Stimulated activated memory B cell treated with anti-CD40 and anti-IgM and Interleukin-4, amounts not matched to agents 10 μg/mL and 1 μg/mL and 100 μg/mL, for 72 hours (primary cell): Measurements from ENCODE around the gene MSMP.

ENCODE experiments used
- ATAC-seq: fragments of 150-1000 bp; cut with Tn5 transposase; 2 replicates; pipeline ENCODE4 v1.10.0; 2021
- H3K27ac Mint-ChIP-seq: one replicate; pipeline ENCODE4 v1.8.0; 2022; ENCODE audit warnings: mild to moderate bottlenecking, mixed read lengths
- H3K27me3 Mint-ChIP-seq: one replicate; pipeline ENCODE4 v1.8.0; 2022; ENCODE audit warnings: mixed read lengths
- H3K36me3 Mint-ChIP-seq: one replicate; pipeline ENCODE4 v1.8.0; 2022; ENCODE audit warnings: mixed read lengths
- H3K4me1 Mint-ChIP-seq: one replicate; pipeline ENCODE4 v1.8.0; 2022; ENCODE audit warnings: mixed read lengths
- H3K4me3 Mint-ChIP-seq: one replicate; pipeline ENCODE4 v1.8.0; 2022; ENCODE audit warnings: mild to moderate bottlenecking, moderate library complexity, mixed read lengths
- H3K9me3 Mint-ChIP-seq: one replicate; pipeline ENCODE4 v1.8.0; 2022; ENCODE audit warnings: mixed read lengths

The MSMP gene

GRCh38 chr9:35783418-35783817 is 29.3 kb upstream of the MSMP start:
- Mint-ChIP-seq H3K27me3 (no peaks in the 10 kb centered on the region), H3K9me3 (no peaks in the 10 kb centered on the region), H3K27ac (no peak overlapping the region), H3K4me1 (peaks cover 6% of the 10 kb centered on the region), H3K4me3 (no peak overlapping the region), H3K36me3 (peaks cover 35% of the 10 kb centered on the region)
- ATAC-seq = no peak

DNA sequence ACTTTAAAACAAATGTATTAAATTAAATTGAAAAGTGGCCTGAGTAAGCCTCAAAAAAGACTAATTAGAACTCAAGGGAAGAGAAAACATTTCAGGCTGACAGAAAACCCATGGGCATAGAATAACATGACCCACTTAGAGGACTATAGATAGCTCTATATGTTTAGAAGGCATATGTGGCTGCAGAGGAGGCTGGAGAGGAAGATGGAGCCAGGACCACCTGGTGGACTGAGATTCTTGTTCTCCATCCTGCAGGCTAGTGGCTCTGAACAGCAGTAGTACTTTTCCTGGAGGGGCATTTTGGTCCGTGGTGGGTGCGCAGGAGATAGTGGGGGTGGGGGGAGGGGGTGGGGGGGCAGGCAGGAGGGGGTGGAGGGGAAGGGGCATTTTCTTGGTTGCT is 27.0 kb upstream of the MSMP start:
- Mint-ChIP-seq H3K4me1 (peaks cover 10% of the 10 kb centered on the region), H3K27me3 (no peaks in the 10 kb centered on the region), H3K4me3 (no peak overlapping the region), H3K36me3 (peaks cover 29% of the 10 kb centered on the region), H3K27ac (no peak overlapping the region), H3K9me3 (no peaks in the 10 kb centered on the region)
- ATAC-seq = no peak

DNA sequence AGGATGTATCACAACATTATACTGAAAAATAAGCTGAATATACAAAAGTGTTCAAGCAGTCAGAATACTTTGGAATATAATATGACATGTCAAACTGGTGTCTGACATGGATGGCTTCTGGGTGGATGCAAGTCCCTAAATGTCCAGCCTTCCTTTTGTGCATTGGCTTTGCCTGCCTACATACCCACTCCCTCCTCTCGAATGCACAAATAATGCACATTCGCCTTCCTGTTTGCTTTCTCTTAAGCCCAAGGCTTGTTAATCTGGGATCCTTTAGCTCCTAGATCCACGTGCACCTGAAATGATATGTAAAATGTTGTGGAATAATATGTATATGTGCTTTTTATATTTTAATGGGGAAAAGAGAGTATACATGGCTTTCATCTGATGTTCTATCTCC is 24.4 kb upstream of the MSMP start:
- Mint-ChIP-seq H3K36me3 (peaks cover 13% of the 10 kb centered on the region), H3K27ac (no peak overlapping the region), H3K4me3 (no peak overlapping the region)

DNA sequence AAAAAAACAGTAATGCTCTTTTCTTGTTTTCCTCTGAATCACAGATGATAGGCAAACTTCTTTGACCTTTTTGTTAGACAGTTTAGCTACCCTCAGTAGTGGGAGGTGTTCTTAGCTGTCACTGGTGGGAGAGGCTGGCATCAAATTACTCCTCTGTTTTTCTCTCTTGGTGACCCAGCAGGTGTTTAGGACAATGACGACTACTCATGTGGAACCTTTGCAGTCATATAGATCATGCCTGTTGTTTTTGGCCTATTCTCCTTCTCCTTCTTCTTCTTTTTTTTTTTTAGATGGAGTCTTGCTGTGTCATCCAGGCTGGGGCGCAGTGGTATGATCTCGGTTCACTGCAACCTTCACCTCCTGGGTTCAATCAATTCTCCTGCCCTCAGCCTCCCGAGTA is 21.9 kb upstream of the MSMP start:
- H3K27me3 Mint-ChIP-seq = no peaks in the 10 kb centered on the region
- H3K27ac Mint-ChIP-seq = peak overlapping the region; percentile 81
- peaks cover 21% of the 10 kb centered on the region for H3K4me1 Mint-ChIP-seq
- H3K4me3 Mint-ChIP-seq = no peak overlapping the region
- ATAC-seq = peak; percentile 95
- no peaks in the 10 kb centered on the region for H3K9me3 Mint-ChIP-seq
- peaks cover 8% of the 10 kb centered on the region for H3K36me3 Mint-ChIP-seq

More for the DNA sequence above, 24.4 kb upstream of the MSMP start:
- no peak for ATAC-seq
- no peaks in the 10 kb centered on the region for H3K27me3 Mint-ChIP-seq
- no peaks in the 10 kb centered on the region for H3K9me3 Mint-ChIP-seq
- H3K4me1 Mint-ChIP-seq = peaks cover 24% of the 10 kb centered on the region

DNA sequence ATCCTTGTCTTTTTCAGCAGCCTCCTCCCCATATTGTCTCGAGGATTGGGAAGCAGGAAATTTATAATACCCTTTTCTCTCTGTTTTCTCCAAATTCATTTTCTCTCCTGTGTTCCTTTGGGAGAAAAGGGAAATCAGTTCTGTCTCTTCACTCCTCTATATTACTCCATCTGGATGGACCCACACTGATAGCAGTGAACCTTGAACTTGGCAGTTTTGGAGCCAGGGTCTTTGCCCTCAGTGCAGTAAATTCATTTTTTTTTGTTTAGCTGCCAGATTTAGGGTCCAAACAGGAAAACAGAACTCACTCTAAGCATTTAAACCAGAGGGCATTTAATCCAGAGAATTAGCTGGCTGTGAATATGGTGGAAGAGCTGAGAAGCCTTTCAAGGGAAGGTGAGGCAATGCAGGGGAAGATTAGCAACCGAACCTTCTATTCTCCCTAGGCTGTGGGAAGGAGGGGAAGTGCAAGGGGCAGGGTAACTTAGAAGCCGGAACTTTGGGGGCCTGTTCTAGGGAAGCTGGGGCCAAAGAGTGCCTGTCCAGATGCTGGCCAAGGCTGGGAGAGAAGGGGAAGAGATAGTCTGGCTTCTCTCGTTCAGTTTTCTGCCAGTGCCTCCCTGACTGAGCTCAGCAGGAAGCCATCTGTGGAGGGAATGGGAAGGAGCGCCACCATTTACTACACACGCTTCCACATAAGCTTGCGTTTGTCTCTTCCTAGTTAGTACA is 21.0 kb upstream of the MSMP start:
- H3K27ac Mint-ChIP-seq = peak overlapping the region; percentile 81

DNA sequence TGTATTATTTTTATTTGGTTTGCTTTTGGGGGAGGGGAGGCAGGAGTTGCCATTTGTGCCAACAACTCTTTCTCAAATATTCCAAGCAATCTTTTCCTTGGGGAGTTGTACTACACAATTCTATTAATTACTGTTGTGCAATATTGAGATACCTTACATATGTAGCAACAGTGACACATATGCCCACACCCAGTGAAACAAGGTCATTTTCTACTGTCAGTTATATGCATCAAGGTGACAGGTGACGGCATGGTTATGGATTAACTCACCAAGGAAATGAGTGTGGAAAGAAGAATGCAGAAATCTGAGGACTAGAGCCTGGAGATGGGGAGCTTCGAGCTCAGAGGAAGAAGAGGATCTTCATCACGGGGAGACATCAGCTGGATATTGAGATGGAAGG is 17.9 kb upstream of the MSMP start:
- no peak overlapping the region for H3K27ac Mint-ChIP-seq
- no peak for ATAC-seq
- H3K36me3 Mint-ChIP-seq = no peaks in the 10 kb centered on the region
- H3K9me3 Mint-ChIP-seq = no peaks in the 10 kb centered on the region
- H3K4me3 Mint-ChIP-seq = no peak overlapping the region
- H3K27me3 Mint-ChIP-seq = no peaks in the 10 kb centered on the region
- peaks cover 18% of the 10 kb centered on the region for H3K4me1 Mint-ChIP-seq

More for the DNA sequence above, 21.0 kb upstream of the MSMP start:
- H3K4me1 Mint-ChIP-seq = peaks cover 18% of the 10 kb centered on the region
- H3K36me3 Mint-ChIP-seq = peaks cover 2% of the 10 kb centered on the region
- no peaks in the 10 kb centered on the region for H3K27me3 Mint-ChIP-seq
- no peak overlapping the region for H3K4me3 Mint-ChIP-seq
- ATAC-seq = no peak
- no peaks in the 10 kb centered on the region for H3K9me3 Mint-ChIP-seq

- no peaks in the 10 kb centered on the region for H3K9me3 Mint-ChIP-seq
- H3K27me3 Mint-ChIP-seq = no peaks in the 10 kb centered on the region
- no peak overlapping the region for H3K27ac Mint-ChIP-seq
- no peak overlapping the region for H3K4me3 Mint-ChIP-seq
- H3K36me3 Mint-ChIP-seq = no peaks in the 10 kb centered on the region
- H3K4me1 Mint-ChIP-seq = peaks cover 18% of the 10 kb centered on the region
- ATAC-seq = no peak
Observed at GRCh38 chr9:35771534-35771933, 17.5 kb upstream of the MSMP start.

GRCh38 chr9:35771075-35771433 is 17.0 kb upstream of the MSMP start:
- H3K9me3 Mint-ChIP-seq = no peaks in the 10 kb centered on the region
- no peaks in the 10 kb centered on the region for H3K36me3 Mint-ChIP-seq
- H3K4me1 Mint-ChIP-seq = peaks cover 14% of the 10 kb centered on the region
- H3K4me3 Mint-ChIP-seq = no peak overlapping the region
- H3K27me3 Mint-ChIP-seq = no peaks in the 10 kb centered on the region
- H3K27ac Mint-ChIP-seq = no peak overlapping the region
- ATAC-seq = no peak

- Mint-ChIP-seq H3K4me3 (no peak overlapping the region), H3K27me3 (no peaks in the 10 kb centered on the region), H3K9me3 (no peaks in the 10 kb centered on the region), H3K4me1 (peaks cover 1% of the 10 kb centered on the region), H3K27ac (no peak overlapping the region), H3K36me3 (no peaks in the 10 kb centered on the region)
- ATAC-seq = no peak
Observed at GRCh38 chr9:35769763-35770162, 15.7 kb upstream of the MSMP start.

DNA sequence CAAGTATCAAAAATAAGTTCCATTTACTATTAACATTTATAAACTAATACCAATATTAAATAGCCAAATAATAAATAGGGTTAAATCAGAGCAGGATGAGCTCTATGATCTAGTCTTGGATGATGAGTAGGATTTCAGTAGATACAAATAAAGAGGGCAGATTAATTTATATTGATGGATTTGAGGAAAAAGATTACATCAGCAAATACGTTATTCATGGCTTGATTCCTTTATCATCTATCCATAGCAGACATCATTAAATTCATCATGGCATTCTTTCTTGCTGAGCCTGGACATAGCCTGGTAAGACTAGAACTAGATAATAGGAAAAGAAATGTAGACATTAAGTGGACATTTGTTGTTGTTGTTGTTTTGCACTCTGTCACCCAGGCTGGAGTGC is 13.4 kb upstream of the MSMP start:
- H3K36me3 Mint-ChIP-seq = no peaks in the 10 kb centered on the region
- no peak for ATAC-seq
- H3K4me3 Mint-ChIP-seq = no peak overlapping the region
- H3K4me1 Mint-ChIP-seq = peaks cover 6% of the 10 kb centered on the region
- no peaks in the 10 kb centered on the region for H3K27me3 Mint-ChIP-seq
- H3K9me3 Mint-ChIP-seq = no peaks in the 10 kb centered on the region
- no peak overlapping the region for H3K27ac Mint-ChIP-seq

- H3K27ac Mint-ChIP-seq = no peak overlapping the region
- H3K4me1 Mint-ChIP-seq = peaks cover 8% of the 10 kb centered on the region
- no peaks in the 10 kb centered on the region for H3K27me3 Mint-ChIP-seq
- no peaks in the 10 kb centered on the region for H3K9me3 Mint-ChIP-seq
- H3K4me3 Mint-ChIP-seq = no peak overlapping the region
- H3K36me3 Mint-ChIP-seq = no peaks in the 10 kb centered on the region
- ATAC-seq = no peak
Observed at GRCh38 chr9:35766997-35767396, 12.9 kb upstream of the MSMP start.

GRCh38 chr9:35763803-35764202 is 9.7 kb upstream of the MSMP start:
- no peaks in the 10 kb centered on the region for H3K27me3 Mint-ChIP-seq
- H3K36me3 Mint-ChIP-seq = peaks cover 5% of the 10 kb centered on the region
- no peak overlapping the region for H3K27ac Mint-ChIP-seq
- H3K4me3 Mint-ChIP-seq = no peak overlapping the region
- peaks cover 29% of the 10 kb centered on the region for H3K4me1 Mint-ChIP-seq
- no peak for ATAC-seq
- no peaks in the 10 kb centered on the region for H3K9me3 Mint-ChIP-seq

DNA sequence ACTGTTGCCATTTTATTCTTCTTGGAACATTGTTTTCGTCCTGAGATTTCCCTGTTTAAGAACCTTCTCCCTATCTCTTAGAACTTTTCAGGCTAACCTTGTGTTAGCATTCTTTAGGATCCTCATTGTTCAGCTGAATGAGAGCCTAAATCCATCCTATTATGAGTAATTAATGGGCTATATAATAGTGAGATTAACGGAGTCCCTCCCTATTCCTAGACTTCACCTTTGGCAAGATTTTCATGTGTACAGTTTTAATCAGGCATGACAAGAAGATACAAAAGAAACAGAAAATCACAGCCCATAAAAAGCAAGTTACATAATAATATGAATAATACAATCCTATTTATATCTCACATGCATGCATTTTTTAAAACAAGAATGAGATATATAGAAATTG is 9.1 kb upstream of the MSMP start:
- H3K4me1 Mint-ChIP-seq = peaks cover 35% of the 10 kb centered on the region

GRCh38 chr9:35760651-35761050 is 6.6 kb upstream of the MSMP start:
- Mint-ChIP-seq H3K4me3 (no peak overlapping the region), H3K36me3 (peaks cover 10% of the 10 kb centered on the region), H3K27me3 (no peaks in the 10 kb centered on the region), H3K4me1 (peaks cover 60% of the 10 kb centered on the region), H3K27ac (no peak overlapping the region), H3K9me3 (no peaks in the 10 kb centered on the region)
- no peak for ATAC-seq

More for the DNA sequence above, 9.1 kb upstream of the MSMP start:
- no peak overlapping the region for H3K4me3 Mint-ChIP-seq
- no peak for ATAC-seq
- H3K9me3 Mint-ChIP-seq = no peaks in the 10 kb centered on the region
- H3K36me3 Mint-ChIP-seq = peaks cover 5% of the 10 kb centered on the region
- no peaks in the 10 kb centered on the region for H3K27me3 Mint-ChIP-seq
- no peak overlapping the region for H3K27ac Mint-ChIP-seq

DNA sequence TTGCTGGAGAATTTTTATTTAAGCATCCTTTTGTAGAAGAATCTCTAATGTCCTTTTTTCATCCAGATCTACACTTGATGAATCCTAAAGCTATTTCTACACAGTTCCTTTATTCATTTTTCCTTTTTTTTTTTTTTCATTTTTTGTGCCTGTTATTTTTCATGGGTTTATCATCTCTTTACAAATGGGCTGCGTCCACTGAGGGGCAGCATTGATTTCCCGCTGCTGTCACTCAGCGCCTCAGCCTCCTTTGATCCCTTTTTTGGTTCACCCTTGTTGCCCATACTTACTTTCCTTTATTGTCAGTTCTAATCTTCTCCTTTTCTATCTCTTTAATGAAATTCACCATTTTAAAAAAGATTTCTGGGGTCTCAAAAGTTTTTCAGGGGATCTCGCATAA is 5.7 kb upstream of the MSMP start:
- Mint-ChIP-seq H3K4me3 (no peak overlapping the region), H3K36me3 (peaks cover 10% of the 10 kb centered on the region), H3K4me1 (peaks cover 61% of the 10 kb centered on the region), H3K9me3 (no peaks in the 10 kb centered on the region), H3K27me3 (no peaks in the 10 kb centered on the region), H3K27ac (no peak overlapping the region)
- no peak for ATAC-seq

DNA sequence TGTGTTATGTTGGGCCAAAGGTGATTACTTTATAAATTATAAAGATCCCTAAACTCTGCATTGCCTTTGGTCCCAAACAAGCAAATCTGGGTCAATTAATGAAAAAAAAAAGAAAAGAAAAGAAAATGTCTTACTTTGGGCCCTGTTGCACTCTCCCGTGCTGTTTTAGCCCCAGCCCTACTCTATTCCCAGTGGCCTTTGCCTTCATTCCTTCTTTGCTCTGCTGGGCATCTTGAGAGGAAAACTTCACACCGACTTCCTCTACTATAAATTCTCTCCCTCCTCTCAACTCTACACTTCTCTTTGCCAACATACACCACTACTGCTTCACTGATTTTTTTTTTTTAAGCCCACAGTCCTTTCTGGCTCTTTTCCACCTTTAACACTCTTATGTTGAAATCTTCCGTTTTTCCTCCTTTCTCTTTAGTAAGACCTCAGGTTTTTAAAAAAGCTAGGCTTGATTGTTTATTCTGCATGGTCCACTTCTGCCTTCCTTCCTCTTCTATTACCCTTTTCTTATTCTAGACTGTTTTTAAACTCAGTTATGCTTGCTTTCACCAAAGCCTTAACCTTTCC is 4.5 kb upstream of the MSMP start:
- no peaks in the 10 kb centered on the region for H3K9me3 Mint-ChIP-seq

More for the DNA sequence above, 4.5 kb upstream of the MSMP start:
- peak overlapping the region; percentile 5 for H3K4me3 Mint-ChIP-seq
- ATAC-seq = no peak
- peaks cover 18% of the 10 kb centered on the region for H3K36me3 Mint-ChIP-seq
- peaks cover 61% of the 10 kb centered on the region for H3K4me1 Mint-ChIP-seq
- H3K27me3 Mint-ChIP-seq = no peaks in the 10 kb centered on the region
- peak overlapping the region; percentile 96 for H3K27ac Mint-ChIP-seq
